Keratinocyte (primary cell): Measurements from ENCODE around the gene LDLRAD2. TPM values are rescaled to one million over a fixed set of nuclear protein-coding genes. Genes with fewer than 3 reads are reported as not detected.

ENCODE experiments used
- DNase-seq: peaks from one replicate; pipeline ENCODE4 v3.0.0-alpha.2; 2011; ENCODE audit warnings: low read depth, missing footprints, low spot score
- FAIRE-seq: peaks from 2 replicates; lab custom pipeline; 2011; peaks lifted over from hg19 to GRCh38; lab: Jason Lieb, UNC
- H2AFZ ChIP-seq: 2 replicates; pipeline ENCODE4 v1.6.0; 2012; ENCODE audit warnings: low read length, control low read depth, inconsistent platforms; ENCODE audit not compliant: control insufficient read depth
- H3K27ac ChIP-seq: 2 replicates; pipeline ENCODE4 v1.5.1; 2011; ENCODE audit warnings: low read length; ENCODE audit not compliant: control insufficient read depth, insufficient read depth
- H3K27me3 ChIP-seq: 3 replicates; pipeline ENCODE4 v1.6.0; 2011; ENCODE audit warnings: low read length; ENCODE audit not compliant: control insufficient read depth, insufficient read depth; ENCODE audit errors: extremely low read depth
- H3K36me3 ChIP-seq, 2 experiments: 2 replicates in 1 of 2; 3 replicates in 1 of 2; pipeline ENCODE4 v1.5.1; 2011; ENCODE audit warnings: low read length in 2 of 2, mild to moderate bottlenecking in 1 of 2; ENCODE audit not compliant: control insufficient read depth in 2 of 2, insufficient read depth in 2 of 2; ENCODE audit errors: extremely low read depth in 1 of 2
- H3K4me1 ChIP-seq: 3 replicates; pipeline ENCODE4 v1.5.1; 2011; ENCODE audit warnings: low read length; ENCODE audit not compliant: control insufficient read depth, insufficient read depth; ENCODE audit errors: extremely low read depth
- H3K4me2 ChIP-seq: 3 replicates; pipeline ENCODE4 v1.6.0; 2011; ENCODE audit warnings: low read depth, low read length; ENCODE audit not compliant: control insufficient read depth, insufficient read depth; ENCODE audit errors: extremely low read depth
- H3K4me3 ChIP-seq, 3 experiments: fragments of 200-600 bp in 1 of 3; sonication (generic) in 1 of 3; 2 replicates in 2 of 3; 3 replicates in 1 of 3; pipeline ENCODE4 v1.5.1; 2011 to 2016; ENCODE audit warnings: low read length in 3 of 3, mild to moderate bottlenecking in 3 of 3, control low read depth in 2 of 3, inconsistent platforms in 1 of 3, low read depth in 1 of 3, mixed read lengths in 1 of 3, mixed run types in 1 of 3, moderate library complexity in 1 of 3; ENCODE audit not compliant: control insufficient read depth in 2 of 3, insufficient read depth in 2 of 3; ENCODE audit errors: extremely low read depth in 1 of 3
- H3K79me2 ChIP-seq: 2 replicates; pipeline ENCODE4 v1.6.0; 2012; ENCODE audit warnings: low read length; ENCODE audit not compliant: control insufficient read depth, insufficient read depth
- H3K9ac ChIP-seq: 3 replicates; pipeline ENCODE4 v1.6.0; 2011; ENCODE audit warnings: low read length; ENCODE audit not compliant: control insufficient read depth, insufficient read depth; ENCODE audit errors: extremely low read depth
- H3K9me1 ChIP-seq: 3 replicates; pipeline ENCODE4 v1.6.0; 2011; ENCODE audit warnings: low read length; ENCODE audit not compliant: control insufficient read depth, insufficient read depth; ENCODE audit errors: extremely low read depth
- H3K9me3 ChIP-seq: 2 replicates; pipeline ENCODE4 v1.5.1; 2012; ENCODE audit warnings: low read depth, low read length; ENCODE audit not compliant: control insufficient read depth
- H4K20me1 ChIP-seq: 3 replicates; pipeline ENCODE4 v1.6.0; 2011; ENCODE audit warnings: low read length; ENCODE audit not compliant: control insufficient read depth, insufficient read depth; ENCODE audit errors: extremely low read depth
- EZH2 ChIP-seq: IDR thresholded peaks from one replicate; pipeline ENCODE4 v1.6.1; 2012; ENCODE audit warnings: inconsistent platforms, mild to moderate bottlenecking, low read length, moderate library complexity
- dilution Hi-C: fragments of 300-500 bp; cut with MboI; formaldehyde crosslinking; loops from one replicate; pipeline ENCODE4 v1.7.0; 2020; ENCODE audit warnings: low sequenced_read_pairs; ENCODE audit not compliant: extremely low pct_ligation_motif_present
- polyA plus RNA-seq, 5 experiments: library from polyadenylated mRNA; depleted of rRNA in 3 of 5; stranded (reverse) in 3 of 5; stranded (forward) in 1 of 5; unstranded in 1 of 5; fragments of >200 nt; gene quantifications; 1 replicate in 1 of 5; 2 replicates in 3 of 5; 3 replicates in 1 of 5; pipeline versions ENCODE4 v1.2.1 to v1.2.3, GENCODE V29; 2011 to 2012; ENCODE audit warnings: missing spikeins in 2 of 5, low read depth in 1 of 5, low replicate concordance in 1 of 5
- TF ChIP-seq, protein P1 (sequence below), 3 experiments: IDR thresholded peaks in 1 of 3; conservative IDR thresholded peaks in 1 of 3; optimal IDR thresholded peaks in 1 of 3; 2 replicates in 2 of 3; 3 replicates in 1 of 3; pipeline versions ENCODE3 to v1.5.1; 2011; ENCODE audit warnings: low read length in 3 of 3, mild to moderate bottlenecking in 3 of 3, moderate library complexity in 2 of 3, control low read depth in 1 of 3, inconsistent platforms in 1 of 3; ENCODE audit not compliant: insufficient read depth in 2 of 3; ENCODE audit errors: extremely low read depth in 1 of 3

LDLRAD2 gene
- polyA plus RNA-seq, 1 donor (not counting 4 experiments of a cell fraction or from before 2014, with no cell fraction given): 0.07 TPM

- Histone ChIP-seq H2AFZ (no peak overlapping the region), H3K4me1 (peaks cover 14% of the 10 kb centered on the region), H3K27ac (no peak overlapping the region), H3K4me3 (no peak overlapping the region), H3K9ac (no peak overlapping the region), H3K79me2 (no peaks in the 10 kb centered on the region), H3K36me3 (peaks cover 22 to 50% of the 10 kb centered on the region in 2 experiments), H3K9me3 (no peaks in the 10 kb centered on the region), H3K27me3 (no peaks in the 10 kb centered on the region), H4K20me1 (no peaks in the 10 kb centered on the region), H3K4me2 (no peak overlapping the region), H3K9me1 (peaks cover 2% of the 10 kb centered on the region)
- no peak for DNase-seq
- no peak for TF ChIP-seq EZH2
- TF ChIP-seq, protein P1, sequence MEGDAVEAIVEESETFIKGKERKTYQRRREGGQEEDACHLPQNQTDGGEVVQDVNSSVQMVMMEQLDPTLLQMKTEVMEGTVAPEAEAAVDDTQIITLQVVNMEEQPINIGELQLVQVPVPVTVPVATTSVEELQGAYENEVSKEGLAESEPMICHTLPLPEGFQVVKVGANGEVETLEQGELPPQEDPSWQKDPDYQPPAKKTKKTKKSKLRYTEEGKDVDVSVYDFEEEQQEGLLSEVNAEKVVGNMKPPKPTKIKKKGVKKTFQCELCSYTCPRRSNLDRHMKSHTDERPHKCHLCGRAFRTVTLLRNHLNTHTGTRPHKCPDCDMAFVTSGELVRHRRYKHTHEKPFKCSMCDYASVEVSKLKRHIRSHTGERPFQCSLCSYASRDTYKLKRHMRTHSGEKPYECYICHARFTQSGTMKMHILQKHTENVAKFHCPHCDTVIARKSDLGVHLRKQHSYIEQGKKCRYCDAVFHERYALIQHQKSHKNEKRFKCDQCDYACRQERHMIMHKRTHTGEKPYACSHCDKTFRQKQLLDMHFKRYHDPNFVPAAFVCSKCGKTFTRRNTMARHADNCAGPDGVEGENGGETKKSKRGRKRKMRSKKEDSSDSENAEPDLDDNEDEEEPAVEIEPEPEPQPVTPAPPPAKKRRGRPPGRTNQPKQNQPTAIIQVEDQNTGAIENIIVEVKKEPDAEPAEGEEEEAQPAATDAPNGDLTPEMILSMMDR (optimal IDR thresholded peaks at IDR 0.05 in 1 of 3, IDR thresholded peaks at IDR 0.05 in 1 of 3, conservative IDR thresholded peaks at IDR 0.05 in 1 of 3; ENCODE audit: extremely low read depth in 1 of 3, insufficient read depth in 2 of 3, low read length in 3 of 3): no peak
- dilution Hi-C loops: no loop called here
- FAIRE-seq: no peak
These were observed 58.5 kb downstream of the LDLRAD2 start for GRCh38 chr1:21870611-21871010.

DNA sequence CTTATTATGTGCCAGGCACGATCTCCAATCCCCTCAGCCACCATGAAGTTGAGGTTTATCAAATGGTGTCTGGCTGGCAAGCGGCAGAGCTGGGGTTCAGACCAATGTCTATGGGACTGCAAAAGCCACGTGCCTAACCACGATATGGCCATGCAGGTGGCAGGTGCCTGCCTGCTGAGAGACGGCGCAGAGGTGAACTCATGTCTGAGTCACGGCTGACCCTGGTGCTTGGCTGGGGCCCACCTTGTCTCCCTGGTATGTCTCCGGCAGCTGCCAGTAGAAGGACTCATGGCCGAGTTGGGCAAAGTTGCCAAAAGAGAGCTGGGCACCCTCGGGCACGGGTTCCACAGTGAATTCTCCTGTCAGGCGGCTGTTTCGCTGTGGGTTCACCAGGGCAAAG, 59.9 kb downstream of the LDLRAD2 start:
- no peak overlapping the region for H3K4me2 ChIP-seq
- FAIRE-seq: no peak
- H3K27ac ChIP-seq: no peak overlapping the region

More for the DNA sequence above, 59.9 kb downstream of the LDLRAD2 start:
- no peak overlapping the region for H3K9ac ChIP-seq
- H3K79me2 ChIP-seq: no peaks in the 10 kb centered on the region
- no peak for DNase-seq
- H3K9me3 ChIP-seq: no peaks in the 10 kb centered on the region
- TF ChIP-seq, protein P1 (optimal IDR thresholded peaks at IDR 0.05 in 1 of 3, IDR thresholded peaks at IDR 0.05 in 1 of 3, conservative IDR thresholded peaks at IDR 0.05 in 1 of 3; ENCODE audit: extremely low read depth in 1 of 3, insufficient read depth in 2 of 3, low read length in 3 of 3): no peak
- TF ChIP-seq EZH2: no peak
- H3K4me3 ChIP-seq: no peak overlapping the region
- H3K36me3 ChIP-seq: peaks cover 27 to 47% of the 10 kb centered on the region in 2 experiments
- H3K4me1 ChIP-seq: peaks cover 14% of the 10 kb centered on the region
- dilution Hi-C loops: no loop called here
- no peak overlapping the region for H2AFZ ChIP-seq
- H3K9me1 ChIP-seq: peaks cover 2% of the 10 kb centered on the region
- H3K27me3 ChIP-seq: no peaks in the 10 kb centered on the region
- no peaks in the 10 kb centered on the region for H4K20me1 ChIP-seq
